ENCODE results near the gene CT45A7.
"Not testable (repeated sequence)": the region's sequence is repeated elsewhere in the genome, so short reads cannot be mapped to it uniquely, and the experiment has no call there.

The CT45A7 gene

GRCh38 chrX:135837180-135837579, at the start of gene CT45A7:
CT45A7 (minus strand) TSS chrX:135837280; CDS start chrX:135833533, 3,747 bp downstream.
- not testable (repeated sequence) for DNase-seq

- DNase-seq, result not testable (repeated sequence)
Observed at GRCh38 chrX:135882741-135883140, 45.7 kb upstream of the CT45A7 start.

- DNase-seq, result not testable (repeated sequence)
Observed at GRCh38 chrX:135871712-135872111, 34.6 kb upstream of the CT45A7 start, which contains the start of gene CT45A9. CT45A9 (minus strand) TSS chrX:135871812; CDS start chrX:135868061, 3,751 bp downstream.

- not testable (repeated sequence) for DNase-seq
Observed at GRCh38 chrX:135854438-135854837, 17.4 kb upstream of the CT45A7 start, which contains the start of gene CT45A8. CT45A8 (minus strand) TSS chrX:135854538; CDS start chrX:135850783, 3,755 bp downstream.

GRCh38 chrX:135819912-135820311, 17.2 kb downstream of the CT45A7 start, which contains the start of gene CT45A2:
CT45A2 (minus strand) TSS chrX:135820012; CDS start chrX:135816265, 3,747 bp downstream.
- not testable (repeated sequence) for DNase-seq

- DNase-seq, result not testable (repeated sequence)
Observed at GRCh38 chrX:135802687-135803086, 34.4 kb downstream of the CT45A7 start, which contains the start of gene CT45A6. CT45A6 (minus strand) TSS chrX:135802787; CDS start chrX:135798993, 3,794 bp downstream.

GRCh38 chrX:135785403-135785802, 51.7 kb downstream of the CT45A7 start, which contains the start of gene CT45A5:
CT45A5 (minus strand) TSS chrX:135785503; CDS start chrX:135781729, 3,774 bp downstream.
- not testable (repeated sequence) for DNase-seq
